GM12878 (cell line): ENCODE measurements around the gene ZNF823. TPM values are rescaled to one million over a fixed set of nuclear protein-coding genes. Genes with fewer than 3 reads are reported as not detected.

Experiments used
- ATAC-seq: fragments of 200-7000 bp; cut with Tn5 transposase; 3 replicates; pipeline ENCODE4 v1.9.1; 2020; ENCODE audit warnings: mild to moderate bottlenecking, moderate library complexity
- BruUV-seq: library from RNA; stranded (reverse); fragments of 400-500 nt; replicated peaks from 2 replicates; lab custom pipeline; 2021; lab: Mats Ljungman, UMichigan
- CTCF ChIA-PET: fragments of 300-600 bp; sonication (Branson Sonifier 250); formaldehyde crosslinking; extraction: SDS; loops from one replicate; lab custom pipeline; 2021; ENCODE audit warnings: inconsistent platforms; lab: Yijun Ruan, JAX
- POLR2A ChIA-PET: fragments of 350-600 bp; formaldehyde crosslinking; extraction: SDS; loops from one replicate; lab custom pipeline; 2021; ENCODE audit warnings: inconsistent platforms; lab: Charles Lee
- RAD21 ChIA-PET: fragments of 300-600 bp; sonication (Branson Sonifier 250); formaldehyde crosslinking; loops from one replicate; lab custom pipeline; 2023; ENCODE audit warnings: antibody characterized with exemption; ENCODE audit not compliant: unreplicated experiment; lab: Charles Lee
- SMC1A ChIA-PET: fragments of 300-600 bp; sonication (Branson Sonifier 250); formaldehyde crosslinking; loops from one replicate; lab custom pipeline; 2023; ENCODE audit not compliant: unreplicated experiment, uncharacterized antibody; lab: Charles Lee
- DNase-seq: peaks from one replicate; pipeline ENCODE4 v3.0.0-alpha.2; 2011; ENCODE audit warnings: low read depth, low spot score
- FAIRE-seq: peaks from 3 replicates; lab custom pipeline; 2011; peaks lifted over from hg19 to GRCh38; lab: Jason Lieb, UNC
- H2AFZ ChIP-seq: 2 replicates; pipeline ENCODE4 v1.6.0; 2011; ENCODE audit warnings: low read depth, low read length, control low read depth; ENCODE audit not compliant: control insufficient read depth
- H3K27ac ChIP-seq: 2 replicates; pipeline ENCODE4 v1.5.1; 2011; ENCODE audit warnings: control low read depth; ENCODE audit not compliant: control insufficient read depth, insufficient read depth
- H3K27me3 ChIP-seq, 2 experiments: replicated peaks in 1 of 2; 2 replicates each; pipeline versions ENCODE4 v1.6.0 to v1.6.1; 2011; ENCODE audit warnings: low read length in 1 of 2; ENCODE audit not compliant: control insufficient read depth in 2 of 2, insufficient read depth in 2 of 2
- H3K36me3 ChIP-seq, 2 experiments: 2 replicates each; pipeline ENCODE4 v1.5.1; 2011; ENCODE audit warnings: low read length in 1 of 2; ENCODE audit not compliant: control insufficient read depth in 2 of 2, insufficient read depth in 2 of 2
- H3K4me1 ChIP-seq: 2 replicates; pipeline ENCODE4 v1.6.1; 2011; ENCODE audit warnings: mild to moderate bottlenecking, low read length, moderate library complexity, mixed read lengths; ENCODE audit not compliant: control insufficient read depth, insufficient read depth
- H3K4me2 ChIP-seq: 2 replicates; pipeline ENCODE4 v1.6.0; 2011; ENCODE audit warnings: control low read depth; ENCODE audit not compliant: control insufficient read depth, insufficient read depth
- H3K4me3 ChIP-seq: fragments of 200-600 bp; sonication (generic); 2 replicates; pipeline ENCODE4 v1.5.1; 2016
- H3K79me2 ChIP-seq: 2 replicates; pipeline ENCODE4 v1.6.0; 2011; ENCODE audit warnings: low read length; ENCODE audit not compliant: control insufficient read depth, insufficient read depth
- H3K9ac ChIP-seq: 2 replicates; pipeline ENCODE4 v1.8.0; 2011; ENCODE audit warnings: low read length, control low read depth, mixed read lengths; ENCODE audit not compliant: control insufficient read depth, insufficient read depth
- H3K9me3 ChIP-seq: replicated peaks from 3 replicates; pipeline ENCODE4 v1.5.1; 2011; ENCODE audit warnings: mild to moderate bottlenecking, low read length; ENCODE audit not compliant: control insufficient read depth, insufficient read depth
- H4K20me1 ChIP-seq: 2 replicates; pipeline ENCODE4 v1.6.0; 2011; ENCODE audit not compliant: control insufficient read depth, insufficient read depth
- BRCA1 ChIP-seq: IDR thresholded peaks from 2 replicates; pipeline ENCODE4 v1.6.1; 2011; ENCODE audit warnings: low read depth, low read length, improper control_type of control experiment
- CREM ChIP-seq: IDR thresholded peaks from 2 replicates; pipeline ENCODE4 v1.6.1; 2014; ENCODE audit warnings: antibody characterized with exemption, low read depth
- E2F8 ChIP-seq: fragments of 450-650 bp; IDR thresholded peaks from 2 replicates; pipeline ENCODE4 v1.6.1; 2018; ENCODE audit warnings: mild to moderate bottlenecking, low read depth, moderate library complexity; ENCODE audit not compliant: partially characterized antibody
- HDGF ChIP-seq: fragments of 450-650 bp; IDR thresholded peaks from 2 replicates; pipeline ENCODE4 v1.6.1; 2016; ENCODE audit warnings: antibody characterized with exemption
- IKZF2 ChIP-seq, 2 experiments: fragments of 450-650 bp; IDR thresholded peaks; 2 replicates each; pipeline ENCODE4 v1.6.1; 2017; ENCODE audit warnings: mild to moderate bottlenecking in 2 of 2, moderate library complexity in 2 of 2
- MAX ChIP-seq: IDR thresholded peaks from 2 replicates; pipeline ENCODE4 v1.6.1; 2012; ENCODE audit warnings: low read depth, low read length, improper control_type of control experiment
- POU2F2 ChIP-seq: IDR thresholded peaks from 3 replicates; pipeline ENCODE4 v1.6.1; 2011; ENCODE audit warnings: low read depth, mild to moderate bottlenecking, low read length, borderline replicate concordance
- RELA ChIP-seq: fragments of 450-650 bp; IDR thresholded peaks from 2 replicates; pipeline ENCODE4 v1.8.0; 2014; ENCODE audit warnings: borderline replicate concordance; ENCODE audit not compliant: partially characterized antibody
- RFX5 ChIP-seq: IDR thresholded peaks from 2 replicates; pipeline ENCODE4 v1.6.1; 2011; ENCODE audit warnings: low read depth, low read length, improper control_type of control experiment
- RUNX3 ChIP-seq: IDR thresholded peaks from 2 replicates; pipeline ENCODE4 v1.6.1; 2012; ENCODE audit warnings: low read length, inconsistent platforms
- SMC3 ChIP-seq: IDR thresholded peaks from 2 replicates; pipeline ENCODE4 v1.6.1; 2011; ENCODE audit warnings: low read length, improper control_type of control experiment, borderline replicate concordance
- TAF1 ChIP-seq: IDR thresholded peaks from 2 replicates; pipeline ENCODE4 v1.6.1; 2011; ENCODE audit warnings: mild to moderate bottlenecking, low read depth, low read length, borderline replicate concordance
- ZNF687 ChIP-seq: fragments of 450-650 bp; IDR thresholded peaks from 2 replicates; pipeline ENCODE4 v1.6.1; 2017; ENCODE audit warnings: mild to moderate bottlenecking, moderate library complexity
- WGBS: methylation state at CpG from one replicate; pipeline ENCODE4 v1.1.6; 2016; ENCODE audit warnings: low lambda C conversion rate; ENCODE audit not compliant: insufficient replicate concordance, insufficient coverage; ENCODE audit errors: missing lambda C conversion rate; 5-methylcytosine and 5-hydroxymethylcytosine counted together
- in situ Hi-C: fragments of 300-500 bp; cut with MboI; formaldehyde crosslinking; loops from 9 replicates; pipeline ENCODE4 v1.14.3; 2018; ENCODE audit warnings: mixed read lengths
- intact Hi-C: fragments of 100-400 bp; cut with micrococcal nuclease; formaldehyde crosslinking; loops from one replicate; pipeline ENCODE4 v1.14.2; 2022; ENCODE audit not compliant: unreplicated experiment
- polyA plus RNA-seq, 11 experiments: library from polyadenylated mRNA; depleted of rRNA in 4 of 11; unstranded in 6 of 11; stranded (reverse) in 5 of 11; fragments of >200 nt; fragmentation: Nextera tagmentation in 4 of 11; fragmentation: Illumina TruSeq in 1 of 11; extraction: Ambion mirVana in 4 of 11; extraction: Trizol in 1 of 11; gene quantifications; 1 replicate in 1 of 11; 2 replicates in 10 of 11; pipeline versions ENCODE4 v1.2.1 to v1.2.3, GENCODE V29; 2011 to 2016; ENCODE audit warnings: inconsistent platforms in 2 of 11, missing spikeins in 2 of 11, low read depth in 1 of 11
- total RNA-seq, 4 experiments: library from RNA; depleted of rRNA in 3 of 4; stranded (reverse); fragments of >200 nt in 3 of 4; fragmentation: Illumina TruSeq in 1 of 4; extraction: Trizol in 1 of 4; gene quantifications; 2 replicates each; pipeline versions ENCODE4 v1.2.1 to v1.2.3, GENCODE V29; 2013 to 2021

Gene ZNF823
- total and polyA plus RNA-seq, 10 of the 15 experiments (the other 5 are each of a cell fraction or from before 2014, with no cell fraction given): 3.3 to 8.0 (median 4.5) TPM

GRCh38 chr19:11736696-11737095 lies 2.0 kb downstream of the ZNF823 start (continued):
- TF ChIP-seq E2F8: no peak
- TF ChIP-seq RELA: no peak

GRCh38 chr19:11735375-11735774 lies 3.4 kb downstream of the ZNF823 start:
- Histone ChIP-seq H3K36me3 (peaks cover 0 to 3% of the 10 kb centered on the region in 2 experiments; a peak in 1 of 4 replicates), H3K79me2 (peaks cover 11% of the 10 kb centered on the region), H3K9me3 (no peaks in the 10 kb centered on the region; the same call in 1 of the 3 replicates), H3K4me2 (no peak overlapping the region), H3K4me3 (no peak overlapping the region), H4K20me1 (no peaks in the 10 kb centered on the region), H2AFZ (no peak overlapping the region), H3K27me3 (no peaks in the 10 kb centered on the region), H3K27ac (no peak overlapping the region), H3K9ac (no peak overlapping the region), H3K4me1 (no peaks in the 10 kb centered on the region; the same call in 1 of the 2 replicates)
- no TSS peak for BruUV-seq
- ChIA-PET CTCF (interaction anchor here (0.6 to 3.2 kb wide), 4 partner anchors 35 to 1009 kb away, joined by 3 to 13 read pairs (median 8); partner anchors contain the start of gene ZNF491), RAD21 (no interaction called here), SMC1A (interaction anchor here (0.6 to 1.1 kb wide), 4 partner anchors 15 to 226 kb away, joined by 3 read pairs; no protein-coding TSS in a partner anchor), POLR2A (no interaction called here)
- in situ Hi-C loops (no loop called here), intact Hi-C loops (no loop called here)
- WGBS: 100% methylated on average over 1 of the region's 1 CpG
- ATAC-seq (no peak), DNase-seq (no peak), FAIRE-seq (no peak)
- TF ChIP-seq POU2F2 (no peak), MAX (no peak), RUNX3 (no peak), BRCA1 (no peak), CREM (no peak), IKZF2 (IDR thresholded peaks at IDR 0.05) (no peak), TAF1 (no peak), SMC3 (no peak), HDGF (no peak), RFX5 (no peak), ZNF687 (no peak)
